ENCODE measurements around the gene RAB31.

DNA sequence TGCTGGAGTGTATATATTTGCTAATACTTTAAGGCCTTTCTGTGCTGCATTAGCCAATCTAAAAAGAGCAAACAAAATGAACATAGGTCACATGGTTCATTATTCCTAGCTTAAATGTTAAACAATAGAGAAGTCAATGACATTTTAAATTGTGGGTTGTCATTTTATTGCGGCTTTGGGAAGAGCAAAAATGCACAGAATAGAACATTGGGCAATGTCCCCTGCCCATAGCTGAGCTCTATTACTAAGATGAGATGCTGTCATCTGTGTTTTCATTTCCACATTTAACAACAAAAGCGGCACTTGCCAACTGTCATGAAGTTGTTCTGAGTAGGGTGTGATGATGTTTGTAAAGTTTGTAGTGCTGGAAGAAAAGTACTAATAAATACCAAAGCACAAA lies 202.6 kb downstream of the RAB31 start:
- no peak for TF ChIP-seq EZH2 (IDR thresholded peaks at IDR 0.05; ENCODE audit: low read length)
- TF ChIP-seq, protein P1, sequence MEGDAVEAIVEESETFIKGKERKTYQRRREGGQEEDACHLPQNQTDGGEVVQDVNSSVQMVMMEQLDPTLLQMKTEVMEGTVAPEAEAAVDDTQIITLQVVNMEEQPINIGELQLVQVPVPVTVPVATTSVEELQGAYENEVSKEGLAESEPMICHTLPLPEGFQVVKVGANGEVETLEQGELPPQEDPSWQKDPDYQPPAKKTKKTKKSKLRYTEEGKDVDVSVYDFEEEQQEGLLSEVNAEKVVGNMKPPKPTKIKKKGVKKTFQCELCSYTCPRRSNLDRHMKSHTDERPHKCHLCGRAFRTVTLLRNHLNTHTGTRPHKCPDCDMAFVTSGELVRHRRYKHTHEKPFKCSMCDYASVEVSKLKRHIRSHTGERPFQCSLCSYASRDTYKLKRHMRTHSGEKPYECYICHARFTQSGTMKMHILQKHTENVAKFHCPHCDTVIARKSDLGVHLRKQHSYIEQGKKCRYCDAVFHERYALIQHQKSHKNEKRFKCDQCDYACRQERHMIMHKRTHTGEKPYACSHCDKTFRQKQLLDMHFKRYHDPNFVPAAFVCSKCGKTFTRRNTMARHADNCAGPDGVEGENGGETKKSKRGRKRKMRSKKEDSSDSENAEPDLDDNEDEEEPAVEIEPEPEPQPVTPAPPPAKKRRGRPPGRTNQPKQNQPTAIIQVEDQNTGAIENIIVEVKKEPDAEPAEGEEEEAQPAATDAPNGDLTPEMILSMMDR (optimal IDR thresholded peaks at IDR 0.05 in 1 of 3, IDR thresholded peaks at IDR 0.05 in 1 of 3, conservative IDR thresholded peaks at IDR 0.05 in 1 of 3; ENCODE audit: extremely low read depth in 1 of 3, insufficient read depth in 2 of 3, low read length in 3 of 3): no peak

Data from keratinocyte (primary cell).